ENCODE data around the gene ANKS1B.
"Not testable (repeated sequence)": the region's sequence is repeated elsewhere in the genome, so short reads cannot be mapped to it uniquely, and the experiment has no call there.

Gene ANKS1B

GRCh38 chr12:99752740-99753139 lies 232.0 kb downstream of the ANKS1B start:
- DNase-seq = no peak

- DNase-seq = no peak
Measured at GRCh38 chr12:99746538-99746937, 238.2 kb downstream of the ANKS1B start.

GRCh38 chr12:99745895-99746294 lies 238.8 kb downstream of the ANKS1B start:
- DNase-seq = no peak

- no peak for DNase-seq
Measured at GRCh38 chr12:99745121-99745520, 239.6 kb downstream of the ANKS1B start.

- DNase-seq = no peak
Measured at GRCh38 chr12:99736760-99737269, 247.9 kb downstream of the ANKS1B start.

- DNase-seq = no peak
Measured at GRCh38 chr12:99732131-99732530, 252.6 kb downstream of the ANKS1B start.

GRCh38 chr12:99722690-99723486 lies 261.8 kb downstream of the ANKS1B start:
- DNase-seq = no peak

GRCh38 chr12:99721715-99722275 lies 262.9 kb downstream of the ANKS1B start:
- DNase-seq = no peak

GRCh38 chr12:99720083-99720465 lies 264.7 kb downstream of the ANKS1B start:
- not testable (repeated sequence) for DNase-seq

- DNase-seq = not testable (repeated sequence)
Measured at GRCh38 chr12:99719411-99720082, 265.2 kb downstream of the ANKS1B start.

- not testable (repeated sequence) for DNase-seq
Measured at GRCh38 chr12:99715841-99716510, 268.8 kb downstream of the ANKS1B start.

GRCh38 chr12:99714921-99715320 lies 269.8 kb downstream of the ANKS1B start:
- DNase-seq = not testable (repeated sequence)

GRCh38 chr12:99713946-99714520 lies 270.7 kb downstream of the ANKS1B start:
- DNase-seq = no peak

- DNase-seq = no peak
Measured at GRCh38 chr12:99712281-99712680, 272.5 kb downstream of the ANKS1B start.

- no peak for DNase-seq
Measured at GRCh38 chr12:99711246-99711645, 273.5 kb downstream of the ANKS1B start.

GRCh38 chr12:99709619-99710018 lies 275.1 kb downstream of the ANKS1B start:
- DNase-seq = no peak

GRCh38 chr12:99709116-99709515 lies 275.6 kb downstream of the ANKS1B start:
- no peak for DNase-seq

GRCh38 chr12:99707883-99708282 lies 276.9 kb downstream of the ANKS1B start:
- DNase-seq = no peak

GRCh38 chr12:99706736-99707473 lies 277.8 kb downstream of the ANKS1B start:
- DNase-seq = no peak

GRCh38 chr12:99704458-99704857 lies 280.3 kb downstream of the ANKS1B start:
- no peak for DNase-seq

GRCh38 chr12:99704036-99704435 lies 280.7 kb downstream of the ANKS1B start:
- no peak for DNase-seq

- DNase-seq = no peak
Measured at GRCh38 chr12:99700032-99700431, 284.7 kb downstream of the ANKS1B start.
